Neural progenitor cell (in vitro differentiated cells): Measurements from ENCODE around the gene GPR3. TPM values are rescaled to one million over a fixed set of nuclear protein-coding genes. Genes with fewer than 3 reads are reported as not detected.
"Not testable (repeated sequence)": the region's sequence is repeated elsewhere in the genome, so short reads cannot be mapped to it uniquely, and the experiment has no call there.

Experiments
- DNase-seq: peaks from one replicate; pipeline ENCODE4 v3.0.0-alpha.2; 2016; ENCODE audit warnings: low spot score
- H2AFZ ChIP-seq: fragments of 200-600 bp; sonication (generic); replicated peaks from 2 replicates; pipeline ENCODE4 v1.6.1; 2016; ENCODE audit warnings: antibody characterized with exemption
- H3F3A ChIP-seq: fragments of 200-600 bp; sonication (generic); 2 replicates; pipeline ENCODE4 v1.6.1; 2016; ENCODE audit warnings: antibody characterized with exemption, low read depth
- H3K27ac ChIP-seq: fragments of 200-600 bp; sonication (generic); 2 replicates; pipeline ENCODE4 v1.5.1; 2016; ENCODE audit warnings: mild to moderate bottlenecking
- H3K27me3 ChIP-seq: fragments of 200-600 bp; sonication (generic); 2 replicates; pipeline ENCODE4 v1.6.1; 2016; ENCODE audit warnings: mild to moderate bottlenecking, moderate library complexity
- H3K36me3 ChIP-seq: fragments of 200-600 bp; sonication (generic); 2 replicates; pipeline ENCODE4 v1.5.1; 2016
- H3K4me1 ChIP-seq: fragments of 200-600 bp; sonication (generic); 2 replicates; pipeline ENCODE4 v1.6.1; 2016; ENCODE audit warnings: mixed run types
- H3K4me2 ChIP-seq: fragments of 200-600 bp; sonication (generic); 2 replicates; pipeline ENCODE4 v1.6.1; 2016
- H3K4me3 ChIP-seq: fragments of 200-600 bp; sonication (generic); 2 replicates; pipeline ENCODE4 v1.5.1; 2016
- H3K79me2 ChIP-seq: fragments of 200-600 bp; sonication (generic); 2 replicates; pipeline ENCODE4 v1.6.1; 2016; ENCODE audit warnings: low read depth
- H3K9ac ChIP-seq: fragments of 200-600 bp; sonication (generic); 2 replicates; pipeline ENCODE4 v1.6.1; 2016
- H3K9me3 ChIP-seq: fragments of 200-600 bp; sonication (generic); 2 replicates; pipeline ENCODE4 v1.5.1; 2016; ENCODE audit warnings: low read depth
- H4K20me1 ChIP-seq: fragments of 200-600 bp; sonication (generic); 2 replicates; pipeline ENCODE4 v1.6.1; 2016; ENCODE audit warnings: low read depth
- H3K27ac Mint-ChIP-seq: 3 replicates; pipeline ENCODE4 v1.8.0; 2021; ENCODE audit warnings: mixed read lengths
- H3K27me3 Mint-ChIP-seq: 2 replicates; pipeline ENCODE4 v1.8.0; 2022; ENCODE audit warnings: low read depth, mild to moderate bottlenecking, inconsistent platforms, moderate library complexity, mixed read lengths; ENCODE audit not compliant: insufficient read depth
- H3K36me3 Mint-ChIP-seq: 3 replicates; pipeline ENCODE4 v1.8.0; 2021; ENCODE audit warnings: mixed read lengths
- H3K4me1 Mint-ChIP-seq: 3 replicates; pipeline ENCODE4 v1.8.0; 2021; ENCODE audit warnings: mixed read lengths
- H3K4me3 Mint-ChIP-seq: 3 replicates; pipeline ENCODE4 v1.8.0; 2021; ENCODE audit warnings: mild to moderate bottlenecking, moderate library complexity, mixed read lengths
- H3K9me3 Mint-ChIP-seq: 3 replicates; pipeline ENCODE4 v1.8.0; 2020; ENCODE audit warnings: mixed read lengths
- CTCF ChIP-seq: fragments of 200-600 bp; sonication (generic); IDR thresholded peaks from 2 replicates; pipeline ENCODE4 v1.5.1; 2017; ENCODE audit warnings: antibody characterized with exemption, mild to moderate bottlenecking
- EZH2 ChIP-seq: fragments of 200-600 bp; sonication (generic); IDR thresholded peaks from 2 replicates; pipeline ENCODE4 v1.6.1; 2017; ENCODE audit warnings: antibody characterized with exemption, mild to moderate bottlenecking, moderate library complexity
- EZH2phosphoT487 ChIP-seq: fragments of 200-600 bp; sonication (generic); IDR thresholded peaks from 2 replicates; pipeline ENCODE4 v1.6.1; 2017; ENCODE audit warnings: antibody characterized with exemption
- total RNA-seq: library from RNA; depleted of rRNA; stranded (reverse); fragments of >200 nt; gene quantifications from 2 replicates; pipeline ENCODE4 v1.2.3, GENCODE V29; 2015; ENCODE audit warnings: low replicate concordance

GPR3 gene
- total RNA-seq, 1 donor from 2014 or later, result 3.1 TPM

DNA sequence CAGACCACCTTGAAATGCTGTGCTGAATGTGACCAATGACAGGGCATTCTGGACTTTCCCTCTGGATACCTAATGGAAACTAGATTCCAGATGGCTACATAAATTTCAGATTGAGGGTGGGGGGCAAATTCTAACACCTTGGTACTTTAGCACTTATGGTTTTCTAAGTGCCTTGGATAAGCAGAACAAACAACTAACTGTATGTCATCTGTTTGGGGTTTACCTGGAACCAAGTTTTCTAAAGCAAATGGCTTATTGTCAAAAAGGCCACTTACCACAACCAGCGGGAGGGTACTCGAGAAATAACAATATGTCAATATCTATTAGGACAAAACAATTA is 39.1 kb downstream of the GPR3 start:
- H3F3A ChIP-seq, result peaks cover 25% of the 10 kb centered on the region
- Mint-ChIP-seq H3K27me3 (peaks cover 3% of the 10 kb centered on the region), H3K4me1 (peaks cover 56% of the 10 kb centered on the region), H3K27ac (no peak overlapping the region), H3K4me3 (no peak overlapping the region), H3K36me3 (peaks cover 2% of the 10 kb centered on the region), H3K9me3 (no peaks in the 10 kb centered on the region)
- H3K4me2 ChIP-seq, result no peak overlapping the region
- no peak for TF ChIP-seq EZH2
- no peak for TF ChIP-seq CTCF
- no peak for TF ChIP-seq EZH2phosphoT487
- DNase-seq, result no peak
- H3K4me3 ChIP-seq, result no peak overlapping the region
- peaks cover 40% of the 10 kb centered on the region for H4K20me1 ChIP-seq
- no peak overlapping the region for H3K27ac ChIP-seq
- H3K9ac ChIP-seq, result no peak overlapping the region
- peaks cover 22% of the 10 kb centered on the region for H3K4me1 ChIP-seq
- peaks cover 64% of the 10 kb centered on the region for H3K79me2 ChIP-seq
- H3K36me3 ChIP-seq, result no peaks in the 10 kb centered on the region
- no peak overlapping the region for H2AFZ ChIP-seq
- no peaks in the 10 kb centered on the region for H3K9me3 ChIP-seq
- H3K27me3 ChIP-seq, result no peaks in the 10 kb centered on the region

GRCh38 chr1:27432725-27433124 is 40.3 kb downstream of the GPR3 start:
- peaks cover 52% of the 10 kb centered on the region for H3K4me1 Mint-ChIP-seq
- not testable (repeated sequence) for H3K27ac ChIP-seq, H3K9me3 ChIP-seq, H3K27me3 Mint-ChIP-seq, H3K4me3 ChIP-seq, DNase-seq, H3K9me3 Mint-ChIP-seq, H2AFZ ChIP-seq, H3K27me3 ChIP-seq, H3K9ac ChIP-seq, H3K4me2 ChIP-seq, H3K27ac Mint-ChIP-seq, H3K36me3 Mint-ChIP-seq, H3K36me3 ChIP-seq, H3K4me3 Mint-ChIP-seq
- Histone ChIP-seq H4K20me1 (peaks cover 46% of the 10 kb centered on the region), H3K4me1 (peaks cover 25% of the 10 kb centered on the region), H3K79me2 (peaks cover 74% of the 10 kb centered on the region), H3F3A (peaks cover 24% of the 10 kb centered on the region)

GRCh38 chr1:27433706-27434105 is 41.3 kb downstream of the GPR3 start:
- Histone ChIP-seq H3K27ac (no peak overlapping the region), H4K20me1 (peaks cover 52% of the 10 kb centered on the region)

DNA sequence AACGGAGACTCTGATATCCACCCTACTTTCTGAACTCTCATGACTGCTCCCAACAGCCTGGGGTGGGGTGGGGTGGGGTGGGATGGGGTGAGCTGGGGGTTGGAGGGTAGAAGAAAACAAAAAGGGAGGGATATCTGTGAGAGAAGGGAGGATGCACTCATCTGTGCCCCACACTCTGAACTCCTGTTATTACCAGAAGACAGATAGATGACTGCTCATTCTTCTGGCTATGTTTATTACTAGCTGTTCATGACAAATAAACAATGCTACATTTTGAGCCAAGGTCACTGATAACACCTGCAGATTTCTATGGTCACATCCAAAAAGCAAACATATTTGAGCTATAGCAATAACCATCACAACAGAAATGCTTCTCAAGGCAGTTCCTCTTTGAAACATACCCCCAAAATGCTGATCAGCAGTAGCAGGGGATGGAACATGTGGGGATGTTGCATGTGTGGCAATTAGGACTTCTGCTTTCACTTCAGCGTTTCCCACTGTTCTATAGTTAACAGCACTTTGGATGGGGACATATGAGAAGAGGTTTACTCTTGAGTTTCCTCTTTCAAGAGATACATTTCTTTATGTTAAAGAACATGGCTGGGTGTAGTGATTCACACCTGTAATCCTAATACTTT is 43.3 kb downstream of the GPR3 start:
- H3K4me1 Mint-ChIP-seq, result peaks cover 34% of the 10 kb centered on the region
- no peak overlapping the region for H3K4me3 ChIP-seq
- no peak for TF ChIP-seq EZH2phosphoT487
- no peak for TF ChIP-seq EZH2
- TF ChIP-seq CTCF, result no peak
- peaks cover 71% of the 10 kb centered on the region for H3K79me2 ChIP-seq
- no peak overlapping the region for H3K27ac ChIP-seq
- H3K9me3 Mint-ChIP-seq, result no peaks in the 10 kb centered on the region
- H3K36me3 ChIP-seq, result no peaks in the 10 kb centered on the region
- no peak for DNase-seq
- no peaks in the 10 kb centered on the region for H3K9me3 ChIP-seq
- peaks cover 10% of the 10 kb centered on the region for H3K4me1 ChIP-seq
- H3K4me2 ChIP-seq, result no peak overlapping the region
- H2AFZ ChIP-seq, result no peak overlapping the region
- no peak overlapping the region for H3K27ac Mint-ChIP-seq
- peaks cover 48% of the 10 kb centered on the region for H4K20me1 ChIP-seq
- H3K27me3 Mint-ChIP-seq, result no peaks in the 10 kb centered on the region
- peaks cover 6% of the 10 kb centered on the region for H3K36me3 Mint-ChIP-seq
- H3F3A ChIP-seq, result no peaks in the 10 kb centered on the region
- H3K9ac ChIP-seq, result no peak overlapping the region
- no peaks in the 10 kb centered on the region for H3K27me3 ChIP-seq
- H3K4me3 Mint-ChIP-seq, result no peak overlapping the region

More at GRCh38 chr1:27433706-27434105, 41.3 kb downstream of the GPR3 start:
- Histone ChIP-seq H3K4me3 (no peak overlapping the region), H3K36me3 (no peaks in the 10 kb centered on the region), H3F3A (peaks cover 16% of the 10 kb centered on the region), H3K4me2 (no peak overlapping the region), H3K9ac (no peak overlapping the region), H3K9me3 (no peaks in the 10 kb centered on the region), H3K79me2 (peaks cover 84% of the 10 kb centered on the region), H3K27me3 (no peaks in the 10 kb centered on the region), H3K4me1 (peaks cover 25% of the 10 kb centered on the region), H2AFZ (no peak overlapping the region)
- H3K27ac Mint-ChIP-seq, result no peak overlapping the region
- no peaks in the 10 kb centered on the region for H3K27me3 Mint-ChIP-seq
- TF ChIP-seq EZH2phosphoT487, result no peak
- no peak for TF ChIP-seq EZH2
- H3K36me3 Mint-ChIP-seq, result peaks cover 2% of the 10 kb centered on the region
- H3K4me3 Mint-ChIP-seq, result no peak overlapping the region
- peaks cover 47% of the 10 kb centered on the region for H3K4me1 Mint-ChIP-seq
- no peak for DNase-seq
- H3K9me3 Mint-ChIP-seq, result no peaks in the 10 kb centered on the region
